BE2C (cell line): ENCODE measurements around the gene CCHCR1.
"Not testable (repeated sequence)": the region's sequence is repeated elsewhere in the genome, so short reads cannot be mapped to it uniquely, and the experiment has no call there.

ENCODE experiments used
- DNase-seq: peaks from one replicate; pipeline ENCODE4 v3.0.0-alpha.2; 2020
- H3K27me3 ChIP-seq: fragments of 250-450 bp; sonication (Bioruptor Pico); 2 replicates; pipeline ENCODE4 v1.5.1; 2020; ENCODE audit warnings: mild to moderate bottlenecking
- H3K36me3 ChIP-seq: fragments of 250-450 bp; sonication (Bioruptor Pico); 2 replicates; pipeline ENCODE4 v1.5.1; 2020; ENCODE audit warnings: mild to moderate bottlenecking
- H3K4me1 ChIP-seq: fragments of 250-450 bp; sonication (Bioruptor Pico); 2 replicates; pipeline ENCODE4 v1.5.1; 2020
- H3K4me3 ChIP-seq: 2 replicates; pipeline ENCODE4 v1.5.1; 2011; ENCODE audit warnings: low read depth, low read length
- H3K9me3 ChIP-seq: fragments of 250-450 bp; sonication (Bioruptor Pico); 2 replicates; pipeline ENCODE4 v1.5.1; 2020
- TF ChIP-seq, protein P1 (sequence below): IDR thresholded peaks from 2 replicates; pipeline ENCODE4 v1.5.1; 2012; ENCODE audit warnings: mild to moderate bottlenecking, low read depth, low read length

CCHCR1 gene

DNA sequence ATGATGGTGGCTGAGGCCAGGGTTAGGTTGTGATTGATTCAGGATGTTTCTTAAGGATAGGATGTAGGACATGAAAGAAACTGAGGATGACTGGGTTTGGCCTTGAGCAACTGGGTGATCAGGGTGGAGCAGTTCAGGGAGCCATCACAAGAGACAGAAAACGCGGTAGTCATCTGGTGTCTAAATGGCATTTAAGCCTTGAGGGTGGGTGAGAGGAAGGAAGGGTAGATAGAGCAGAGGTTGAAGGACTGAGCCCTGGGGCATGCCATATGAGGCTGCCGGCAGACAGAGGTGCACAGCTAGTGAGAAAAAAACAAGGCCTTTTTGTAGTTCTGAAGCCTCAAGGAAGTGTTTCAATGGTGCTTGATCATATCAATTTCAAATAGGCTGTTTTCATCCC lies 11.0 kb upstream of the CCHCR1 start:
- DNase-seq = no peak
- H3K9me3 ChIP-seq = no peaks in the 10 kb centered on the region
- H3K27me3 ChIP-seq = no peaks in the 10 kb centered on the region
- H3K4me3 ChIP-seq = no peak overlapping the region
- H3K4me1 ChIP-seq = no peaks in the 10 kb centered on the region
- TF ChIP-seq, protein P1, sequence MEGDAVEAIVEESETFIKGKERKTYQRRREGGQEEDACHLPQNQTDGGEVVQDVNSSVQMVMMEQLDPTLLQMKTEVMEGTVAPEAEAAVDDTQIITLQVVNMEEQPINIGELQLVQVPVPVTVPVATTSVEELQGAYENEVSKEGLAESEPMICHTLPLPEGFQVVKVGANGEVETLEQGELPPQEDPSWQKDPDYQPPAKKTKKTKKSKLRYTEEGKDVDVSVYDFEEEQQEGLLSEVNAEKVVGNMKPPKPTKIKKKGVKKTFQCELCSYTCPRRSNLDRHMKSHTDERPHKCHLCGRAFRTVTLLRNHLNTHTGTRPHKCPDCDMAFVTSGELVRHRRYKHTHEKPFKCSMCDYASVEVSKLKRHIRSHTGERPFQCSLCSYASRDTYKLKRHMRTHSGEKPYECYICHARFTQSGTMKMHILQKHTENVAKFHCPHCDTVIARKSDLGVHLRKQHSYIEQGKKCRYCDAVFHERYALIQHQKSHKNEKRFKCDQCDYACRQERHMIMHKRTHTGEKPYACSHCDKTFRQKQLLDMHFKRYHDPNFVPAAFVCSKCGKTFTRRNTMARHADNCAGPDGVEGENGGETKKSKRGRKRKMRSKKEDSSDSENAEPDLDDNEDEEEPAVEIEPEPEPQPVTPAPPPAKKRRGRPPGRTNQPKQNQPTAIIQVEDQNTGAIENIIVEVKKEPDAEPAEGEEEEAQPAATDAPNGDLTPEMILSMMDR = no peak
- H3K36me3 ChIP-seq = no peaks in the 10 kb centered on the region

DNA sequence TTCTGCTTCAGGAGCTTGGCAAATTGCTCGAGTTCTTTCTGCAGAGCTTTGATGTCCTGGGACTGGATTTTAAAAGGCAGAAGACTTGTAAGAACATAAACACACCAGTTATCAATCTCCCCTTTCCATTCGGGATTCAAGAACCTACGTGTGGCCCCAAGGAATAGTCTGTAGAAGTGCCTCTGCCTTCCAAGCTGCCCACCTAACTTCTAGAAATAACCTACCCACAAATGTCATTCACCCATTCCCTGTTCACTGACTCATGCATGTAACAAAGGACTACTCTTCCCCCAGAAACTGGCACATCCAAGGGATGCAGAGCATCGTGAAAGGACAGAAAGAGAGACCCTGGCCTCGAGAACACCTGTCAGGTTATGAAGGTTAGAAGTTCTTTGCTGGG lies 8.4 kb upstream of the CCHCR1 start:
- TF ChIP-seq, protein P1 = no peak
- Histone ChIP-seq H3K4me1 (no peaks in the 10 kb centered on the region), H3K9me3 (no peaks in the 10 kb centered on the region), H3K4me3 (no peak overlapping the region), H3K27me3 (no peaks in the 10 kb centered on the region), H3K36me3 (peaks cover 6% of the 10 kb centered on the region)
- no peak for DNase-seq

DNA sequence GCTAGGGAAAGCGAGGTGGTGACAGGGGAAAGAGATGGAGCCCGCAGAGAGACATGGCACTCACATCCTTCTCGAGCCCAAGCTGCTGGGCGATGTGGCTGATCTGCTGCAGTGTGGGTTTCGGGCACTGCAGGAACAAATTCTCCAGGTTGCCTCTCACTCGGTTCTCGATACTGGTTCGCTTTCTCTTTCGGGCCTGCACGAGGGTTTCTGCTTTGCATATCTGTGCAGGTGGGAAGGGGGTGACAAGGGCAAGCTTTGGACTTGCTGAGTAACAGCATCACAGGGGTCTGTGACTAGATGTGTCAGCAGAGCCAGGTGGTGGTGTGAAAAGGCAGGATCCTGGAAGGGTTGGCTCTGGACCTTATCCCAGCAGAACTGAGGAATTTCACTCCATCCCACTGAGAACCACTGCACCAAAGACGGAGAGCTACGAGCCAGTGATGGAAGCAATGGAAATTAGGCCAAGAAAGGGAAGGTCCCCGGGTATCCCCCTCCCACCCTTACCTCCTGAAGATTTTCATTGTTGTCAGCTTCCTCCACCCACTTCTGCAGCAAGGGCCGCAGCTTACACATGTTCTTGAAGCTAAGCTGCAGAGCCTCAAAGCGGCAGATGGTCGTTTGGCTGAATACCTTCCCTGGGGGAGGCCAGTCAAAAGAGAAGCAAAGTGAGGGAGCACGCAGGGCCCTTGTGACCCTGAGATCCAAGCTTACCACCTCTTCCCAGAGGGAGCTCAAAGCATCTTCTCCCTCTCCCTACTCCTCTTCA lies 7.6 kb upstream of the CCHCR1 start:
- H3K36me3 ChIP-seq, DNase-seq, H3K4me3 ChIP-seq, H3K9me3 ChIP-seq, H3K4me1 ChIP-seq, H3K27me3 ChIP-seq: not testable (repeated sequence)

DNA sequence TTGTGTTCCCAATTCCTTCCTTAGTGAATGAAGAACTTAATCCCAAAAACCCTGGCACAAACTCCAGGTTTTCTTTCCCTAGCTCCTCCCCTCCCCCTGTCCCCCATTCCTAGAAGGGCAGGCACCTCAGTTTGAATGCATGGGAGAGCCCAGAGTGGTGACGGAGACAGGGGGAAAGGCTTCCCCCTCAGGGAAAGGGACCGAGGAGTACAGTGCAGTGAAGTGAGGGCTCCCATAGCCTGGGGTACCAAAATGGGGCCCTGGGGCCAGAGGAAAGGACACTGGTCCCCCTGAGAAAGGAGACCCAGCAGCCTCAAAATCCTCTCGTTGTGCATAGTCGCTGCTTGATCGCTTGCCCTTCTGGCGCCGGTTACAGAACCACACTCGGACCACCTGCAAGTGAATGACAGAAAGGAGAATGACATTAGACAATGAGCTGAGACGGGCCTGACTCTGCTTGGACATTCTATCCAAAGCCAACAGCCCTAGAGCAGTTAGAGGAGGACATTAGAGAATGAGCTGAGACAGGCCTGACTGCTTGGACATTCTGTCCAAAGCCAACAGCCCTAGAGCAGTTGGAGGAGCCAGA lies 7.0 kb upstream of the CCHCR1 start:
- H3K9me3 ChIP-seq, H3K36me3 ChIP-seq, DNase-seq, H3K4me1 ChIP-seq, H3K4me3 ChIP-seq, H3K27me3 ChIP-seq: not testable (repeated sequence)

DNA sequence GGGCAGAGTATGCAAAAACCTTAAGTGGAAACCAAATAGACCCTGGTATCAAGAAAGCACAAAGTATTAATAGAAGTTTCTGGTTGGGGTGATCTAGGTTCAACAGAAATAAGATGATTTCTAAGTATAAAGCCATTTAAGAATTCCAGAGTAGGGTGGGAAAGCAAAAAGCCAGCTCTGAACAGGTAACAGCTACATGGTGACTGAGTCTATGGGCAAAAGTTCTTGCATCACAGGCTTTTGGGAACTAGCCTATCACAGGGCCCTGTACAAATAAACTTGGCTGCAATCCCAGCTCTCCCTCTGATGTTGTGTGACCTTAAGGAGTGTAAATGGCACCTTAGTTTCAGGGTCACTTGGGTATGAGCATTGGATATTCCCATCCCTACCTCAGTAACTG lies 6.3 kb upstream of the CCHCR1 start:
- Histone ChIP-seq H3K36me3 (peaks cover 6% of the 10 kb centered on the region), H3K9me3 (no peaks in the 10 kb centered on the region), H3K4me3 (no peak overlapping the region), H3K4me1 (no peaks in the 10 kb centered on the region), H3K27me3 (no peaks in the 10 kb centered on the region)
- TF ChIP-seq, protein P1 = no peak
- no peak for DNase-seq

DNA sequence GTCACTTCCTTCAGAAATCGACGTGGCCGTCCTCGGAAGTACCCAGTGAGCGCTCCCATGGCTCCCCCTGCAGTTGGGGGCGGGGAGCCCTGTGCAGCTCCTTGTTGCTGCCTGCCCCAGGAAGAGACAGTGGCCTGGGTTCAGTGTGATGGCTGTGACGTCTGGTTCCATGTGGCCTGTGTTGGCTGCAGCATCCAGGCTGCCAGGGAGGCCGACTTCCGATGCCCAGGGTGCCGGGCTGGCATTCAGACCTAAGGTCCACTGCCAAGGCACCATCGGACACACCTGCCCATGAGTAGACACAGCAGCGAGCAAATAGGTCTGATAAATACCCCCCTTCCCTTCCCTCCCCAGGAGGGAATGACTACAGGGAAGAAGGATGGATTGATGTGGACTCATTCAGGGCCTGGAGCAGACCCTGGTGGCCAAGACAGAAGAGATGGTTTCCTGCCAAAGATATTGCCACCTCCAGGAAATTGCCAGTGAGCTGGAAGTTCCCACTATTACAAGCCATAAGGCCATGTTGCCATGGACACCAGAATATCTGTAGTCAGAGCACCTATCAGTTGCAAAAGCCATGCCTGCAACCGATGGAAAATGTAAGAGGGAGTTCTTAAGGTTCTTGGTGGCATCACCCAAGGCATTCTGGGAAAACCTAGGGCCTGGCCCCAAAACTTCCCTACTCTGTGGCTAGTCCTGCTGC lies 5.0 kb upstream of the CCHCR1 start:
- TF ChIP-seq, protein P1 = no peak
- Histone ChIP-seq H3K36me3 (peaks cover 6% of the 10 kb centered on the region), H3K4me3 (no peak overlapping the region), H3K4me1 (no peaks in the 10 kb centered on the region), H3K27me3 (no peaks in the 10 kb centered on the region), H3K9me3 (no peaks in the 10 kb centered on the region)
- DNase-seq = no peak
